Measurements from ENCODE around the gene CYTH1. TPM values are rescaled to one million over a fixed set of nuclear protein-coding genes. Genes with fewer than 3 reads are reported as not detected.
A peak's percentile ranks its signal among the peaks of the same experiment; 100 is the strongest.
"Not testable (repeated sequence)": the region's sequence is repeated elsewhere in the genome, so short reads cannot be mapped to it uniquely, and the experiment has no call there.

CYTH1 gene
- polyA plus RNA-seq, 10 donors, result 16.8 to 25.9 (median 22.5) TPM

DNA sequence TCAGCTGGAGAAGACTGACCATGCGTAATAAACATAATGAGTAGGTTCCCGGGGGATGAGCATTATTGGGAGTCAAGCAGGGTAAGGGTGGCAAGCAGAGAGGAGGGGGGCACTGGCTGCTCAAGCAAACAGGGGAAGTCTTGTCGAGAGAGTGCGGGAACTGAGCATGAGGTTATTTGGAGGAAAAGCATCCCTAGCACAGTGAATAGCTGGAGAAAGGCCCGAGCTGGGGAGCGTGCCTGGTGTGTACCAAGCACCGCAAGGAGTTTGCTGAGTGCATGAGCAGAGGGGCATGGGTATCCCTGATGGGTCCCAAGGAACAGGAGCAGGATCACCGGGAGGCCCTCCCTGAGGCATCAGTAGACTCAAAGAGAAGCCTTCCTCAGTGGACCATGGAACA lies 17.2 kb downstream of the CYTH1 start:
- no peak for DNase-seq

DNA sequence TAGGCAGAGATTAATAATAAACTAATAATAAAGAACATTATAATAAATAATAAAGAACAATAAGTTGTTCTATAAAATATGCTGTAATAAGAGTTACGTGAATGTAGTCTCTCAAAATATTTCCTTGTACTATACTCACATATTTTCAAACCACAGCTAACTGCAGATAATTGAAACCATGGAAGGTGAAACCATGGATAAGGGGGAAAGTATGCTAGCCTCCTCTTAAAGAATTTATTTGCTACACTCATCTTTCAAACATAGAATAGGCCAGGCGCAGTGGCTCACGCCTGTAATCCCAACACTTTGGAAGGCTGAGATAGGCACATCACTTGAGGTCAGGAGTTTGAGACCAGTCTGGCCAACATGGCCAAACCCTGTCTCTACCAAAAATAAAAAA lies 18.5 kb downstream of the CYTH1 start:
- DNase-seq, result peak in 1 of 3 donors; percentile 48

DNA sequence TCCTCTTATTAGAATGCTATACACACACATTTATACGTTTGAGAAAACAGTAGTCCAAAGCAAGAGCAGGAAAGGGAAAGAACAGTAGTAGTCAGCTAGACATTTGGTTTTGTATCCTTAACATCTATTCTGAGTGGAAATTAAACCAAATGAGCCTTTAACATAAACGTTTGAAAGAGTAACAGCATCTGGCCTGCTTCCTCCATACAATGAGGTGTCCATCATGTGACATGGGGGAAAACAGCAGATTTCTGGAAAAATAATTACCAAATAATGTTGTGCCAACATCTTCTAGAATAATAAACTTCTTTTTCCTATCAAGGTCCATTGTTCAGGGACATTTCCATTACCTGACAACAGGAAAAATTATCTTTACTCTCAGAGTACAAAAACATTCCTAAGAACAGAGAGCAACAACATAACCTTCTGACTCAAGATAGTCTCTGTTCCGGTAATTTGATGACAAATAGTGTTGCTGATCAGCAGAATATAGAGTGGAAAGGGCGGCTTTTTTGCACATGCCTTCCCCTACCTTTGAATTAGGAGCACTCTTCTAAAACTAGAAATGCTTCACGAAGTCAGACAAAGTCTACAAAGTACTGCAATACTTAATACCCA lies 20.2 kb downstream of the CYTH1 start:
- no peak for DNase-seq

DNA sequence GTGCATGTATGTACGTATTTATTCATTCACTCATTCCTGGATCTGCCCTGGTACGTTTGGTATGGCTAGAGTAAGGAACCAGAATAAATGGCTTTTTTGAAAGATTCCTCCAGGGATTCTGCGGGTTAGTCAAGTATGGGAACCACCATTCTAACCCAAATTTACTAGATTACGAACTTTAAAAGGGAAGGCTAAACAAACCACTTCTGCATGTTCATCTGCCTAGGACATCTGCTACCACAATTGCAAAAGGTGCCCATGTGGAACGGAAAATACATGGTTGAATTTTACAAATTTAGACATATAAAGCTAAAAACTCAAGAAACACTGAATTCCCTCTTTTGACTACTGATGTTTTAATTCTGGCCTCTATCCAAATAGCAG lies 22.1 kb downstream of the CYTH1 start:
- DNase-seq, result no peak

DNA sequence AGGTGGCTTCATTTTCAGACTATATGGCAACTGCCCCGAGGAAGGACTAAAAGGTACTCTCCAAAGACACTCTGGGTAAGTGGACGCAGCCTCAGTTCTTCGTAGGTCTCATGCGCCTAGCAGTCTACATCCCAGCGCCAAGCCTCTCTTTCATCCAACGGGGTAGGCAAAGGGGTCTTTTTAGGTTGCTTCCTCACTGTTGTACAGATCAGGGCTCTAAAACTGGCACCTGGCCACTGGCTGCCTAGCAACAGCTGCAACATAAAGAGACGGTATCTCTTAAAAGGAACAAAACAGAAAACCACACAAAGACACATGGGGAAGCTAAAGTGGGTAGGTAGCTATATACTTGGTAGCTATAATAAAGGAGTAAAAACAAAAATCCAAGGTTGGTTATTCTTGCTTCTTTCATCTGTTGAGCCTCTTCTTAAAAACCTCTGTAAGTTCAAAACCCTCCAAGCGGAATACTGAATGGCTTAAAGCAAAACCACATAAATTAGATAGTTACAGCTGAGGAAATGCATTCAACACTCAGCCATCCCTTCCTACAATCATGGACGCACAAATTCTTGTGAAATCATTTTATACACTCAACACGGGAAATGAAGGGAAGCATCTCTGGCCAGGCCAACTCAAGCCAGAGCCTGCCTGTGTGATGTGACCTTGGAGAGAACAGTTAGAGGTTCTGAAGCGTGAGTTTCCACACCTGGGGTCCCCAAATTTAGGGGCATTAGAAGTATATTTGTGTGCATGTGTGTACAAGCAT lies 22.7 kb downstream of the CYTH1 start:
- peak in 2 of 3 donors; percentile 71 to 82 for DNase-seq

DNA sequence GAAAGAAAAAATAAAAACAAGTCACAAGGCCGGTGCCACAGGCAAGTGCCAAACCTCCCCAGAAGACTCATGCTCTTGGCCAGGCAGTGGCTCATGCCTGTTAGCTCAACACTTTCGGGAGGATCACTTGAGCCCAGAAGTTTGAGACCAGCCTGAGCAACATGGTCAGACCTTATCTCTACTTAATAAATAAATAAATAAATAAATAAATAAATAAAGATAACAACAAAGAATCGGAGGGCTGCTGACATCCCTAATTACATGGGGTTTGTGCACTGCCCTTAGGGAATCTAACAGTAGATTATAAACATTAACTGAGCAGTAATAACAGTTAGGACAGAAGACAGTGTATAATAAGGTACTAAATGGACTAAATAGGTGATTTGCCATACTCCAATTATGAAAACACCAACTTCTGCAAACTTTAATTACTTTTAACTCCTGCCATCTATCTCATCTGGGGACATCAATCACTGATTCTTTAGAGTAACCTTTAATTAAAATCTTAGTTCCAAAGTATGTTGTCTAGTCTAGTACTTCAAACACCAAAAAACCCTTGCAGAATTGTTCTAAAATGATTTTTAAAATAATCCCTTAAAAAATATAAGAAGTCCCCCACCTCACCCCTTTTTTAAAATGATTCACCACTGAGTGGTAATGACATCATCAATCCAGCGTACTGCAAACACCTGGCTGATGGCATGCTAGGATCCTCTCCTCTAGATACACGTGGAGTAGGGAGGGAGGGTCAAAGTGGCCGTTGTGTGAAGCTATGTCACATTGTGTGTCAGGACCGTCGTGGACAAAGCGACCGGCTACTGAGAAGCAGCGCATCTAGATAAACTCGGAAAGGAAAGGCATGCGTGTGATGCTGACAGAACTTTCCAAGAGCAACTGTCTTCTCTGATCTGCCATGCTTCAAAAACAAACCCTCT lies 28.5 kb downstream of the CYTH1 start:
- no peak for DNase-seq

DNA sequence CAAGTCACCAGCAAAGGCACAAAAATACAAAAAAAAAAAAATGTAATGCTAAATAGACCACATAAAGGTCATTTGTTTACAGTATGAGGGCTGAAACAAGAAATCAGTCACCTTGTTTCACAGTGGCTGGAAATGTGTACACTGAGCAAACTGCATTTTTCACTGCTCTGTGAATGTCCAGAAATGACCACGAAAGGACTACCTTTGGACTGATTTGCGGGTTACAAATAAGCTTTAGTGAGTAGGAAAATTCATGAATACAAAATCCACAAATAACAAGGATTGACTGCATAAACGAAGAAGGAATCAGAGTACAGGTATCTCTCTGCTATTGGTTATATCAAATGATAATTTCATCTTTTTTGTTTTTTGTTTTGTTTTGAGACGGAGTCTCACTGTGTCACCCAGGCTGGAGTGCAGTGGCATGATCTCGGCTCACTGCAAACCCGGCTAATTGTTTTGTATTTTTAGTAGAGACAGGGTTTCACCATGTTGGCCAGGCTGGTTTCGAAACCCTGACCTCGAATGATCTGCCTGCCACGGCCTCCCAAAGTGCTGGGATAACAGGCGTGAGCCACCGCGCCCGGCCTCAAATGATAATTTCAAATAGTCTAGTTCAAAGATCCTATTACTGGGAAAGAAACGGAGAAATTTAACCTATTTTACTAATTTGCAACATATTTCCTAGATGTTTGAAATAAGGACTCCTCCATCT lies 30.5 kb downstream of the CYTH1 start:
- no peak for DNase-seq

DNA sequence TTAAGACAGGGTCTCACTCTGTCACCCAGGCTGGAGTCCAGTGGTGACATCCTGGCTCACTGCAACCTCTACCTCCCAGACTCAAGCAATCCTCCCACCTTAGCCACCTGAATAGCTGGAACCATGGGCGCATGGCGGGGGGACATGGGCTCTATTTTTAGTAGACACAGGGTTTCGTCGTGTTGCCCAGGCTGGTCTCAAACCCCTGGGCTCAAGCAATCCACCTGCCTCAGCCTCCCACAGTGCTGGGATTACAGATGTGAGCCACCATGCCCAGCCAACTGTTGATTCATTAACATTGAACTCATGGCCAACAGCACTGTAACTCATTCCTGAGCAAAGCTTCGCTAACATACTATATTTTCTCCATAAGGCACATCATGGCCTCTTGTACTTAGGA lies 31.1 kb downstream of the CYTH1 start:
- not testable (repeated sequence) for DNase-seq

DNA sequence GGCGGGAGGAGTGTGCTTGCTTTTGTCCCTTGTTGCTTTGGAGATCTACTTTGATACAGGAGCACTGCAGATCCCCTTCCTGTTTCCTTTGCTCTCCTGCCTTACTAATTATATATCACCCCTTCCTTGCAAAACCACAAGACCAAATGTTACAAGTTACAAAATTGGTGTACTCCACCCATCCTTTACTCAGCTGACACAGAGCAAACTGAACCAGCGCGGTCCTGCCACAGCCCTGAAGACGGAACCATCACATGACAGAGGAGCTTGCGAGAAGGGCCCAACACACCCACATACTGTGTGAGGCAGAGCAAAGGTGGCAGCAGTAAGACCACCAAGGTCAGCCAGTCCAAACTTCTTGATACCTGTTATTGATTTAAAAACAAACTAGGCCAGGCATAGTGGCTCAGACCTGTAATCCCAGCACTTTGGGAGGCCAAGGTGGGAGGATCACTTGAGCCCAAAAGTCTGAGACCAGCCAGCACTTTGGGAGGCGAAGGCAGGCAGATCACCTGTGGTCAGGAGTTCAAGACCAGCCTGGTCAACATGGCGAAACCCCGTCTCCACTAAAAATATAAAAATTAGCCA lies 33.2 kb downstream of the CYTH1 start:
- peak in 1 of 3 donors; percentile 52 for DNase-seq

DNA sequence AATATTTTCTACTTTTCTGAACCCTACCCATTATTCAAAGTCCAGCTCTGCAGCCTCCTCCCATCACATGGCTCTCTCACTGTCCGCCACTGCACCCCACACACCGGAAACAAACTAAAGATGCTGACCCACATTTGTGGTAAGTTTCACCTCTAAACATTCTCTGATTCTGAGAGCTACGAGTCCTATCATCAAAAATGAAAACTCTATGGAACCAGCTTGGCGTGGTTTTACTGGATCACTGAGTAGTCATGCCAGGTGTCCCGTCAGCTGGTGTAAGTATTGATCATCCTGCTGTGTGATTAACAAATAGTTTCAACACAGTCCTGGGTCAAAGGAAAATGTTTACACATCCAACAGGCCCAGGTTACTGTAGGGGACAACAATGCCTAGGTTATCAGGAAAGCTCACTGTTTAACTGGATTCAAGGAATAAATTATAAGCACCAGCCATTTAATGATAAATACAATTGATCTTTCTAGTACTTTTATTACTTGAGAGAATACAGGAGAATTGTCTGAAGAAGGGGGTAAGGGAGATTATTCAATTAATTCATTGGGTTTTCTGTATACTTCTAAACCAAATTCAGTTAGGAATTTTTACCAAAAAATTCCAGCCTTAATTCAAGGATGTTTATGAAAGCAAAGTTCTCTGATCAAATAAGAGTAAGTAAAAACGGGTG lies 33.9 kb downstream of the CYTH1 start:
- no peak for DNase-seq

DNA sequence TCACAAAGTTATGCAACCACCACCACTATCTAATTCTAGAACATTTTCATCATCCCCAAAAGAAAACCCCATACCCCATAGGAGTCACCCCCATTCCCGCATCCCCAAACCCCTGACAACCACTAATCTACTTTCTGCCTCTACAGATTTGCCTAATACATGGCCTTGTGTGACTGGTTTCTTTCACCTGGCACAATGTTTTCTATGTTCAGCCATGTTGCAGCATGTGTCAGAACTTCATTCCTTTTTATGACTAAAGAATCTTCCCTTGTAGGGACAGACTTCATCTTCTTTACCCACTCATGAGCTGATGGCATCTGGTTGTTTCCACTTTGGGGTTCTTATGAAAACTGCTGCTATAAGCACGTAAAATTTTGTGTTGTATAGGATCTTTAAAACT lies 34.6 kb downstream of the CYTH1 start:
- DNase-seq, result no peak

DNA sequence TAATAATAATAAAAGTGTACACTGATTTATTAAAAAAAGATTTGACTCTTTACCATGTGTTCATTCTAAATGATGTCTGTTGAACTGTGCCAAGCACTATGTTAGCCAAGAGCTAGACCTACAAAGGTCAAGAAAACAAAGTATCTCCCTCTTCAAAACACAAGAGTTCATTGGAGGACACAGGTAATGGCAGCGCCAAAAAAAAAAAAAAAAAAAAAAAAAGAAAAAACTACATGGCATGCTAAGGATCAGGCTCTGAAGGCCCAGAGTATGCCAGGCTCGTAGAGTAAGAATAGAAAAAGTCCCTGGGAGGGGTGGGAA lies 35.2 kb downstream of the CYTH1 start:
- DNase-seq, result no peak

DNA sequence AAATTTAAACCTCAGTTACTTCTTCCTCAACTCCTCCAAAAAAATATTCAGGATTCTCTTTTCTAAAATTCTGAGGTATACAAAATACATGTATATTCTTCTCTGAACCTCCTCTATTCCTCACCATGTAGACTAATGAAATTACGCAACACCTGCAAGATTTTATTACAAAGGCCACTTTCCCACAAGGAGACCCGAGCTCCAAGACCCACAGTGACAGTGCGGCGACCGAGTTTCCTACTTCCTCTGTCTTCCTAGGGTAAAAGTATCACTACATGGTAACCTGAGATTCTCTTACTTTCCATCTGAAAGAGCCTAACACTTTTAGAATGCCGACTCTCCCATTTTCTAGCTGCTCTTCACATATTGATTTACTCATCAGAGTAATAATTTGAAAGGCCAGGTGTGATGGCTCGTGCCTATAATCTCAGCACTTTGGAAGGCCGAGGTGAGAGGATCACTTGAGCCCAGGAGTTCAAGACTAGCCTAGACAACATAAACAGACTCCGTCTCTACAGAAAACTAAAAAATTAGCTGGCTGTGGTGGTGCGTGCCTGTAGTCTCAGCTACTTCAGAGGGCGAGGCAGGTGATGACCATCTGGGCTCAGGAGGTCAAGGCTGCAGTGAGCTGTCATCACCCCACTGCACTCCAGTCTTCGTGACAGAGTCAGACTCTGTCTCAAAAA lies 35.7 kb downstream of the CYTH1 start:
- DNase-seq, result no peak

DNA sequence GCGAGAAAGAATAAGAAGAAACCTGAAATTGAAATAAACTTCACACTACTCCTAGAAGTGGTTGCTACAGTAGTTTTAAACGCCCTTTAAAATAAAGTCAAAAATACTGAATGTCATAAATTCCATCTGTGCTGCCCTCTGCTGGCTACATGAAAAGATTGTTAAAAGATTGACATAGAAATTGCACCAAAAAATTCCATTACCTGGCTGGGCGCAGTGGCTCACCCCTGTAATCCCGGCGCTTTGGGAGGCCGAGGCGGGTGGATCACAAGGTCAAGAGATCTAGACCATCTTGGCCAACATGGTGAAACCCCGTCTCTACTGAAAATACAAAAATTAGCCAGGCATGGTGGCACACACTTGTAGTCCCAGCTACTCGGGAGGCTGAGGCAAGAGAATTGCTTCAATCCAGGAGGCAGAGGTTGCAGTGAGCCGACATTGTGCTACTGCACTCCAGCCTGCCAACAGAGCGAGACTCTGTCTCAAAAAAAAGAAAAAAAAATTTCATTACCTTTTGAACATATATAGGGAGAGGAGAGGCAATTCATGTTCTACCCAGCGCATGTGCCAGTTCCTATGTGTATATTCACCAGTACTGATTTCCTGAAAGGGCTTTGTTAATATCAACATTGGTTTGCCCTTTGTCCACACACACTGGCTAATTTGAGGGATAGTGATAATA lies 36.5 kb downstream of the CYTH1 start:
- DNase-seq, result peak in 2 of 3 donors; percentile 62 to 69

DNA sequence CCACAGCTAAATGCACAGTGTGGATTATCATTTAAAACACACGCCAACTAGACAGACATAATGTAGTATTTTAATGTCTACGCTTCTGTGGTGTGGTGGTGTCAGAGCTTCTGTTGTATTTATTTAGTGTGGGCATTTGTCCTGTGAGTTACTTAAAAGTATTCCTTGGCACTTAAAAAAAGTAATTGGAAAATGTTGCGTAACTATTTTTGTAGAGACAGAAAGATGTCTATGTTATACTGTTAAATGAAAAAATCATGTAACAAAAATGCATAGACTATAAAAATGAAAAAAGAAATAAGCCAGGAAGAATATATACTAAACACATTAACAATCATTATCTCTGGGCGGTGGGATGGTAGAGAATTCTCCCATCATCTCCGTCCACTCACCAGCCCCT lies 39.2 kb downstream of the CYTH1 start:
- DNase-seq, result no peak

DNA sequence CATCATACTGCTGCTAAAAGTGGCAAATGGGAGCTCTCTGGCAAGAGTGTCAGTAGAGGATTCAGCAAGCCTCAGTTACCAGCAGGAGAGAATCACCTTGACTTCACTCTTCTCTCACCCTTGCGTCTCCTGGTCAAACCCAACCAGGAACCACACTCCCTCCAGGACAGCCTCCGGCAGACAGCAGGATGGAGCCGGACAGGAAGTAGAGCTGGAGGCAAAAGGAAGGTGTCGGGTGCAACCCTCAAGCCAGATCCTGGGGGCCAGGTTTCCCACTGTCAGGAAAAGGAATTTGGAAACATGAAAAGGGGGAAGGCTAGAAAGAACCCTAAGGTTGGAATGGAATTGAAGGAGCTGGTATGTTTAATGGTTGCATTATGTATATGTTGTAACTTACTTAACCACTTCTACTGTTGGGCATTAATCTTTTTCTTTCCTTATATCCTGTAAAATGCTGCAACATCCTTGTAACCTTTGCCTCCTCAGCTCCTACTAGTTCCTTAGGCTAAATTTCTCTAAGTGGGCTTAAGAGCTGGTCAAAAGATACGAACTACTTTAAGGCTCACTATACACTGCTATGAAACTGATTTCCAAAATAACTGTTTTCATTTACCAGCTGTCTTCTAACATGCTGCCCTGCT lies 40.3 kb downstream of the CYTH1 start:
- DNase-seq, result no peak

DNA sequence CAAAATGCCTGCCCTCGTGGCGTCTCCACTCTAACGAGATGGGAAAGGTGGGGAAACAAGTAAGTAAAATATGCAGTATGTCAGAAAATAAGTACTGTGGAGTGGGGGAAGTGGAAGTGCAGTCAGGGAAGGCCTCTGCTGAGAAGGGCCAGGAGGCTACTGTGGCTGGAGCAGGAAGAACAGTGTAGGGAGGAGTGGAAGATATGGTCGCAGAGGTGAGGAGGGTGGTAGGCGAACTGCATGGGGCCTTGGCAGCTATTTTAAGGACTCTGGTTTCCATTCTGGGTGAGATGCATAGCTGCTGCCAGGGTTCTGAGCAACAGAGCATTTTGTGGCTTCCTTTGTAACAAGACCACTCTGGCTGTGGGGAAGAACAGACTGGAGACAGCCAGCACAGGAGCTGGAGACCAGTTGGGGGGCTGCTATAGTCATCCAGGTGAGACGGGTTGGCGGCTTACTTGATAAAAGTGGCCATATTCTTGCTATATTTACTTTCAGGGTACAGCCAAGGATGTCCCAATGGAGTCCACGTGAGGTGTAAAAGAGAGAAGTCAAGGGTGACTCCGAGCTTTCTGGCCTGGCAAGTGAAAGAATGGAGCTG lies 42.6 kb downstream of the CYTH1 start:
- DNase-seq, result no peak

DNA sequence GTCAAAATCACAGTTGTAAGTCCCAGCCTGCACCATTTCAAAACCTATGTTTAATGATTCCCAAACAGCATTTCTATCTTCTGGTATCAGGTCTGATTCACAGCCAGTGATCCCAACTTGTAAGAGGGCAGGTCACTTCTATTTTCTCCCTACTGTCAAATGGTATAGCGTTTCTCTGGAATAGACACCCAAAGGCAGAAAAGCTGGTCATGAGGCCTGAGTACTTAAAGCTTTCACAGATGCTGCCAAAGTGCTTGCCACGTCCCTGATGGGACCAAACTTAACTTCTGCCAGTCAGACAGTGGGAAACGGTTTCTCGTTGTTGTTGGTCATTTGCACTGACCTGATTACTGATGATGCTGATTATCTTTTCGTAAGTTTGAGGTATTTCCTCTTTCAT lies 43.4 kb downstream of the CYTH1 start:
- no peak for DNase-seq

DNA sequence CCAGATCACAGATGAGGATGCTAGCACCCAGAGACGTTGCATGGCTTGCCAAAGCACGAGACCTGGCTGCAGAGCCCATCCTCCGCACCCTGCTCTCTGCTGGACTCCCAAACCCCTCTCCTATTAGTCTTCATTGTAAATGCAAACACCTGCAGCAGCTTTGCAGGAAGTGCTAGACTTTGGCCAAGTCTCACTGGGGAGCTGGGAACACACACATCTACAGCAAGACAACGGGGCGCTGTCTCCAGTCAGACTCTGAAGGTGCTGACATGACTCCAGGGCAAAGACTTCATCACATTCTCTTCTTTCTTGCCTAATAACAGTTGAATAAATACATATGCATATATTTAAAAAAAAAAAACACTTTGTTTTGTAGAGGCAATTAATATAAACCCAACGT lies 43.8 kb downstream of the CYTH1 start:
- no peak for DNase-seq

All from muscle of back (tissue), 11 donors.